ENCODE data around the gene MAGED1.
A peak's percentile ranks its signal among the peaks of the same experiment; 100 is the strongest.
"Not testable (repeated sequence)": the region's sequence is repeated elsewhere in the genome, so short reads cannot be mapped to it uniquely, and the experiment has no call there.

The MAGED1 gene

GRCh38 chrX:51899741-51900140, 6.3 kb downstream of the MAGED1 start:
- peak; percentile 48 for DNase-seq

DNA sequence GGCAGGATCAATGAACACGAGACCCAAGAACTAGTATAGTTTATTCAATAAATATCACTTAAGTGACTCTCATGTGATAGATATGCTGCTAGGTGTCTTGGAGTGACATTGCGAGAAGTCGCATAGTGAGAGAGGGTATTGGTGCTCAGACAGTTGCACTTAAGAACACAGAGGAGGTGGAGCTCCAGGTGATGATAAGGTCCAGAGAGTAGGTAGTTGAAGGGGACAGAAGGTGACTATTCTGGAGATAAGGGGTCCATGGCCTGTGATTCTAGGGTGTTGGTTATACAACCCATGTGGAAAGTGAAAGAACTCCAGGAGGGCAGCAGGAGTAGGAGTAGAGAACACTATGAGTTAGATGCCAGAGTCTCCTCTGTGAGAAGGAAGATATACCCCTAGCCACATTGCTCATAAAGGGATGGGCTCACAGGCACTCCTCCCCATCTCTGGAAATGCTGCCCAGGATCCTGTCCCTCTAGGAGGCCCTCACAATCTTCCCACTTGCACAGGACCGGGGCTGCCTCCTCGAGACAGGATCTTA, 9.2 kb downstream of the MAGED1 start:
- DNase-seq, result no peak

- DNase-seq, result not testable (repeated sequence)
Observed at GRCh38 chrX:51905152-51905551, 11.7 kb downstream of the MAGED1 start.

GRCh38 chrX:51905711-51906110, 12.3 kb downstream of the MAGED1 start:
- DNase-seq, result no peak

- no peak for DNase-seq
Observed at GRCh38 chrX:51917604-51918003, 24.2 kb downstream of the MAGED1 start.

DNA sequence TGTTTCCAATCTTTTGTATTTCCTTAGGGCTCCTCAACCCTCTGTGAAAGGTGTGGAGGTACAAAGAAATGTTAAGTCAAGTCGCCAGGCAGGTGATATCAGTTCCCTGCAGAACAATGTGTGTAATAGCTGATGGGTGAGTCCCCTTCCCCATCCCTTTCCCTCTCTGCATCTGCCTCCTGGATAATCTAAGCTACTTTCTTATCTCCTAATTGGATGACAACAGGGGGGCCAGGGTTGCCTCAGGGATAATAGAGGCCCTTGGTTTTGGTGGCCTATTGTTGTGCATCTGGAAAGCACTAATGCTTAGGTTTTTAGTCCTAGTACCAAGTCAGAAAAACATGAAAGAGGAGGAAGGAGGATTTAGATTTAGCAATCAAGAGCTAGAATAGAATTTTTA, 29.1 kb downstream of the MAGED1 start:
- no peak for DNase-seq

GRCh38 chrX:51931566-51932150, 38.2 kb downstream of the MAGED1 start:
- DNase-seq, result peak; percentile 4

All from fibroblast of skin of scalp (primary cell).